Esophagus squamous epithelium (tissue), 5 donors: ENCODE results near the gene CIRBP. TPM values are rescaled to one million over a fixed set of nuclear protein-coding genes. Genes with fewer than 3 reads are reported as not detected.

ENCODE experiments used
- DNase-seq: peaks from one replicate; lab custom pipeline; 2025; lab: John Stamatoyannopoulos, UW
- H3K27ac ChIP-seq, 4 donors: fragments of 200-600 bp; sonication (generic); one replicate each; pipeline ENCODE4 v1.5.1; 2016 to 2019; ENCODE audit warnings: mild to moderate bottlenecking in 1 of 4
- H3K27me3 ChIP-seq, 4 donors: fragments of 200-600 bp; sonication (generic); 1 replicate in 3 of 4; 2 replicates in 1 of 4; pipeline versions ENCODE4 v1.5.1 to v1.6.0; 2017 to 2021; ENCODE audit warnings: antibody characterized with exemption in 1 of 4
- H3K36me3 ChIP-seq, 3 donors: fragments of 200-600 bp; sonication (generic); one replicate each; pipeline ENCODE4 v1.5.1; 2016 to 2019
- H3K4me1 ChIP-seq, 3 donors: fragments of 200-600 bp; sonication (generic); one replicate each; pipeline ENCODE4 v1.5.1; 2017 to 2019
- H3K4me3 ChIP-seq, 4 donors: fragments of 200-600 bp; sonication (generic); 1 replicate in 3 of 4; 2 replicates in 1 of 4; pipeline ENCODE4 v1.5.1; 2016 to 2019; ENCODE audit warnings: mild to moderate bottlenecking in 2 of 4, moderate library complexity in 1 of 4
- H3K9me3 ChIP-seq, 3 donors: fragments of 200-600 bp; sonication (generic); one replicate each; pipeline ENCODE4 v1.5.1; 2016 to 2019
- CTCF ChIP-seq, 6 experiments: fragments of 450-650 bp in 4 of 6; fragments of 200-600 bp in 2 of 6; sonication (generic) in 2 of 6; IDR thresholded peaks; one replicate each; pipeline ENCODE4 v1.5.1; 2016 to 2019; ENCODE audit warnings: antibody characterized with exemption in 6 of 6, mild to moderate bottlenecking in 4 of 6, moderate library complexity in 4 of 6
- POLR2A ChIP-seq, 4 donors: fragments of 450-650 bp; IDR thresholded peaks; one replicate each; pipeline ENCODE4 v1.6.1; 2017; ENCODE audit warnings: antibody characterized with exemption in 4 of 4, mild to moderate bottlenecking in 4 of 4, moderate library complexity in 3 of 4
- WGBS, 2 donors: methylation state at CpG; one replicate each; pipeline ENCODE4 v1.1.5; 2018; 5-methylcytosine and 5-hydroxymethylcytosine counted together
- intact Hi-C: fragments of 100-400 bp; cut with DNase I; formaldehyde crosslinking; loops from one replicate; pipeline ENCODE4 v1.15.0; 2022
- total RNA-seq, 4 donors: library from RNA; depleted of rRNA; stranded (reverse); fragments of >200 nt; gene quantifications; one replicate each; pipeline ENCODE4 v1.1.0, GENCODE V29; 2016
- donor health status: DM: yes; HTN: yes; CAD: no.

CIRBP gene
- total RNA-seq, 4 donors from 2014 or later = 116 to 415 (median 238) TPM

DNA sequence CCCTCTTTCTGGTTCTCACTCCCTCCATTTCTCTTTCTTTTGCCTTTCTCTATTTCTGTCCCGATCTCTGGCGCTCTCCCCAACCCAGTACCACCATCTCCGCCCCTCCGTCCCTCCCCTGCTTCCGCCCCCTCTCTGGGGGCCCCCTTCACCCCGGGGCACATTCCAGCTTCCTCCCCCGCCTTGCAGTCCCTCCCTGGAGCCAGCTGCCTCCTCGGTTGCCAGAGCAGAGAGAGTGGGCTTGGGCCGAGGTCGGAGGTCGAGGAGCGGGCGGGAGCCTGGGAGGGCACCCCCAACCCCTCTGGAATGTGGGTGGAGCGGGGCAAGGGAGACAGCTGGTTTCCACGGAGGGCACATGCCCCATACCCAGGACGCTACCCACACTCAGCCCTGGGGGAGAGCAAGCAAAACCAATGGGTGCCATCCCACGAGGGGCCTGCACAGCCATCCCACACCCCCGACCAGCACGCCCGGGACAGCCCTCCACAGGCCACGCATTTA is 6.5 kb upstream of the CIRBP start:
- no peaks in the 10 kb centered on the region for H3K27me3 ChIP-seq
- no peak for DNase-seq
- H3K4me1 ChIP-seq = peaks cover 76 to 100% (median 79%) of the 10 kb centered on the region in 3 donors
- peak overlapping the region; percentile 97 to 99 (median 98) for H3K27ac ChIP-seq
- TF ChIP-seq CTCF (IDR thresholded peaks at IDR 0.05) = no peak
- no peak for TF ChIP-seq POLR2A (IDR thresholded peaks at IDR 0.05)
- WGBS, 2 donors = 25 to 26% methylated on average over 5 to 7 of the region's 21 CpGs
- H3K4me3 ChIP-seq = peak overlapping the region; percentile 61 to 72 (median 70)
- H3K36me3 ChIP-seq = peaks cover 0 to 9% (median 0%) of the 10 kb centered on the region in 3 donors
- intact Hi-C loops = no loop called here
- H3K9me3 ChIP-seq = no peaks in the 10 kb centered on the region

DNA sequence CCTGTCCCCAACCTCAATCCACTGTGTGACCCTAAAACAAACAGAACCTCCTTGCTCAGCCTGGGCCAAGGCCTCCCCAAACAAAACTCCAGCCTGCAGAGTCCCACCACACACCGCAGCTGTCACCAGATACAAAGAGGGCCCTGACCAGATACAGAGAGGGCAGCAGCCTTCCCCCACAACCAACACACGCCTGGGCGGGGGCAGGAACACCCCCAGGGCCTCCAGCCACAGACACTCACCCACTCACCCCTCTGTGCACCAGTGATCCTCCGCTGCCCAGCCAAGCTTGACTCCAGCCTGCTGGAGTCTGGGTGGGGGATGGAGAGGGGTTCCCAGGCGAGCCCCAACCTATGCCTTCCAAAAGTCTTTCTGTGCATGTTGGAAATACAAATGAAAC is 5.9 kb upstream of the CIRBP start:
- Histone ChIP-seq H3K4me1 (peaks cover 76 to 100% (median 79%) of the 10 kb centered on the region in 3 donors), H3K4me3 (peak overlapping the region in 1 of 4 donors; percentile 72), H3K27ac (peak overlapping the region; percentile 97 to 99 (median 98)), H3K36me3 (peaks cover 0 to 4% (median 0%) of the 10 kb centered on the region in 3 donors), H3K9me3 (no peaks in the 10 kb centered on the region), H3K27me3 (no peaks in the 10 kb centered on the region)
- TF ChIP-seq CTCF (IDR thresholded peaks at IDR 0.05) = no peak
- TF ChIP-seq POLR2A (IDR thresholded peaks at IDR 0.05) = peak in 1 of 4 donors; percentile 10
- 66 to 77% methylated on average over 2 of the region's 5 CpGs for WGBS, 2 donors
- intact Hi-C loops = no loop called here
- DNase-seq = no peak

- H3K4me3 ChIP-seq = peak overlapping the region in 2 of 4 donors; percentile 62 to 70
- no peaks in the 10 kb centered on the region for H3K9me3 ChIP-seq
- 44% methylated on average over 14 of the region's 26 CpGs; no CpG with 5 or more reads in 1 of the 2 donors for WGBS, 2 donors
- peak overlapping the region; percentile 86 to 99 (median 96) for H3K27ac ChIP-seq
- H3K36me3 ChIP-seq = no peaks in the 10 kb centered on the region
- peaks cover 66 to 94% (median 69%) of the 10 kb centered on the region in 3 donors for H3K4me1 ChIP-seq
- TF ChIP-seq POLR2A (IDR thresholded peaks at IDR 0.05) (no peak), CTCF (IDR thresholded peaks at IDR 0.05) (no peak)
- H3K27me3 ChIP-seq = no peaks in the 10 kb centered on the region
- DNase-seq = no peak
- intact Hi-C loops = no loop called here
Measured at GRCh38 chr19:1264801-1265614, 4.1 kb upstream of the CIRBP start.

- Histone ChIP-seq H3K36me3 (peaks cover 0 to 6% (median 0%) of the 10 kb centered on the region in 3 donors), H3K4me1 (peaks cover 67 to 94% (median 69%) of the 10 kb centered on the region in 3 donors), H3K27me3 (no peaks in the 10 kb centered on the region), H3K4me3 (peak overlapping the region; percentile 43 to 70 (median 56)), H3K9me3 (no peaks in the 10 kb centered on the region), H3K27ac (peak overlapping the region; percentile 86 to 99 (median 96))
- TF ChIP-seq POLR2A (IDR thresholded peaks at IDR 0.05) (peak in 1 of 4 donors; percentile 5), CTCF (IDR thresholded peaks at IDR 0.05) (no peak)
- no peak for DNase-seq
- intact Hi-C loops = loop anchor here (2.0 kb wide), 1 partner anchor 21 kb away; no protein-coding TSS in a partner anchor
- 0% methylated on average over 2 of the region's 28 CpGs; no CpG with 5 or more reads in 1 of the 2 donors for WGBS, 2 donors
Measured at GRCh38 chr19:1265615-1266128, 3.5 kb upstream of the CIRBP start.
